ENCODE data around the gene INSR. TPM values are rescaled to one million over a fixed set of nuclear protein-coding genes. Genes with fewer than 3 reads are reported as not detected.

The INSR gene
- total RNA-seq, 1 donor from 2014 or later = 37.5 TPM

DNA sequence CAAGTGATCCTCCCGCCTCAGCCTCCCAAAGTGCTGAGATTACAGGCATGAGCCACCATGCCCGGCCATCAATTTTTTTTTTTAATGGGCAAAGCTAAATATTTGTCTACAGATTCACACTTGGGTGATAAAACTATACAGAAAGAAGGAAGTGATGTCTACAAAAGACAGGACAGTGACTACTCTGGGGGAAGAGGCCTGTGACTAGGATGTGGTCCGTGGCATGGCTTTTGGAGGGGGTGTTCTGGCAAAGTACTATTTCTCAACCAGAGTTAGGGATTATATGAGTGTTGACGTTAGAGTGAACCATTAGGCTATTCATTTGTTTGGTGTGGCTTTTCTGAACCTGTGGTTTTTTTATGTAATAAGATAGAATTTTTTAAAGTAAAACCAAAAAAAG, 42.7 kb downstream of the INSR start:
- H3K9me3 ChIP-seq = no peaks in the 10 kb centered on the region
- H3K4me1 ChIP-seq = no peaks in the 10 kb centered on the region
- no peak overlapping the region for H3K27ac ChIP-seq
- DNase-seq (no peak), ATAC-seq (peak; percentile 37)
- no peaks in the 10 kb centered on the region for H3K27me3 ChIP-seq
- no peaks in the 10 kb centered on the region for H3K36me3 ChIP-seq
- no peak overlapping the region for H3K4me3 ChIP-seq
- intact Hi-C loops (cut with DNase I) = no loop called here
- TF ChIP-seq, protein P1, sequence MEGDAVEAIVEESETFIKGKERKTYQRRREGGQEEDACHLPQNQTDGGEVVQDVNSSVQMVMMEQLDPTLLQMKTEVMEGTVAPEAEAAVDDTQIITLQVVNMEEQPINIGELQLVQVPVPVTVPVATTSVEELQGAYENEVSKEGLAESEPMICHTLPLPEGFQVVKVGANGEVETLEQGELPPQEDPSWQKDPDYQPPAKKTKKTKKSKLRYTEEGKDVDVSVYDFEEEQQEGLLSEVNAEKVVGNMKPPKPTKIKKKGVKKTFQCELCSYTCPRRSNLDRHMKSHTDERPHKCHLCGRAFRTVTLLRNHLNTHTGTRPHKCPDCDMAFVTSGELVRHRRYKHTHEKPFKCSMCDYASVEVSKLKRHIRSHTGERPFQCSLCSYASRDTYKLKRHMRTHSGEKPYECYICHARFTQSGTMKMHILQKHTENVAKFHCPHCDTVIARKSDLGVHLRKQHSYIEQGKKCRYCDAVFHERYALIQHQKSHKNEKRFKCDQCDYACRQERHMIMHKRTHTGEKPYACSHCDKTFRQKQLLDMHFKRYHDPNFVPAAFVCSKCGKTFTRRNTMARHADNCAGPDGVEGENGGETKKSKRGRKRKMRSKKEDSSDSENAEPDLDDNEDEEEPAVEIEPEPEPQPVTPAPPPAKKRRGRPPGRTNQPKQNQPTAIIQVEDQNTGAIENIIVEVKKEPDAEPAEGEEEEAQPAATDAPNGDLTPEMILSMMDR (IDR thresholded peaks at IDR 0.05) = no peak

DNA sequence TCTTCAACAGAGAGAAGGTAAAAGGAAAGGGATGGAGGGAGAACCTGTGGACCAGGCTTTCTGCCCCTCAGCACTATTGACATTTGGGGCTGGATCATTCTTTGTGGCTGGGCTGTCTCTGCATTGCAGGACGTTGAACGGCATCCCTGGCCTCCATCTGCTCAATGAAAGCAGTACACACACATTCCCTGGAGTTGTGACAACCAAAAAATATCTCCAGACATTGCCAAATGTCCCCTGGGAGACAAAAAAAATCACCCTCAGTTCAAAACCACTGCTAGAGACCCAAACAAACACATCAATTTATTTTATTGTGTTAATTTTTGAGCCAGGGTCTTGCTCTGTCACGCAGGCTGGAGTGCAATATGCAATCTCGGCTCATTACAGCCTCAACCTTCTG, 43.3 kb downstream of the INSR start:
- Histone ChIP-seq H3K27me3 (no peaks in the 10 kb centered on the region), H3K27ac (no peak overlapping the region), H3K4me1 (no peaks in the 10 kb centered on the region), H3K9me3 (no peaks in the 10 kb centered on the region), H3K4me3 (no peak overlapping the region), H3K36me3 (no peaks in the 10 kb centered on the region)
- no peak for ATAC-seq
- TF ChIP-seq, protein P1 (IDR thresholded peaks at IDR 0.05) = no peak
- intact Hi-C loops (cut with DNase I) = no loop called here
- DNase-seq = no peak

DNA sequence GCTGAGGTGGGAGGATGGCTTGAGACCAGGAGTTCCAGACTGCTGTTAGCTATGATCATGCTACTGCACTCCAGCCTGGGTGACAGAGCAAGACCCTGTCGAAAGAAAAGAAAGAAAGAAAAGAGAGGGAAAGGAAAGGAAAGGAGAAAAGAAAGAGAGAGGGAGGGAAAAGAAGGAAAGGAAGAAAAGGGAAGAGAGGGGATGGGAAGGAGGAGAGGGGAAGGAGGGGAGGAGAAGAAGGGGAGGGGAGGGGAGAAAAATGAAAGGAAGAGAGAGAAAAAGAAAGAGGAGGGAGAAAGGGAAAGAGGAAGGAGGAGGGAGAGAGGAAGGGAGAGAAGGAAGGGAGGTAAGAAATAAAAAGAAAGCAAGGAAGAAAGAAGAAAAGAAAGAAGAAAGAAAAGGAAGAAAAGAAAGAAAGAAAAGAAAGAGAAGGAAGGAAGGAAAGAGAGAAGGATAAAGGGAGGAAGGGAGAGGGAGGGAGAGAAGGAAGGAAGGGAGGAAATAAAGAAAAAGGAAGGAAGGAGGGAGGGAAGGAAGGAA, 44.1 kb downstream of the INSR start:
- Histone ChIP-seq H3K27me3 (no peaks in the 10 kb centered on the region), H3K9me3 (no peaks in the 10 kb centered on the region), H3K4me1 (no peaks in the 10 kb centered on the region), H3K36me3 (no peaks in the 10 kb centered on the region), H3K27ac (no peak overlapping the region), H3K4me3 (no peak overlapping the region)
- intact Hi-C loops (cut with DNase I) = no loop called here
- DNase-seq = no peak
- TF ChIP-seq, protein P1 (IDR thresholded peaks at IDR 0.05) = no peak
- no peak for ATAC-seq

DNA sequence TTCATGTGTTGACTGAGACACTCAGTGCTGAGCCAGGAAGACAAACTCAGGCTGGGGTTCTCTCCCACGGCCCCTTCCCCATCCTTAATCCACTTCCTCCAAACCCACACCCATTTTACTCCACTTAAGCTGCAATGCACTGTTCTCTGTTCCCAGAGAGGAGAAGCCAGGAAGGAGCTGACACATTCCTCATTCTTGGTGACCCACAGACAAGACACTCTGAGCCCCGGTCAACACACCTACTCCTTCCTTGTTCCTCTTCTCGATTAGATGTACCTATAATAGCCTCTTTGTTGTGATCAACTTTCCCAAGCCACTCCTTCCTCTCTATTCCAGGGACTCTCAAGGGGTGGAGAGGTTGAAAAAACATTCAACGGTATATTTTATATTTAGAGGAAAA, 47.1 kb downstream of the INSR start:
- peak; percentile 36 for ATAC-seq
- Histone ChIP-seq H3K36me3 (no peaks in the 10 kb centered on the region), H3K4me1 (no peaks in the 10 kb centered on the region), H3K27me3 (no peaks in the 10 kb centered on the region), H3K9me3 (no peaks in the 10 kb centered on the region), H3K4me3 (no peak overlapping the region), H3K27ac (no peak overlapping the region)
- intact Hi-C loops (cut with DNase I) = no loop called here
- TF ChIP-seq, protein P1 (IDR thresholded peaks at IDR 0.05) = no peak
- no peak for DNase-seq

- no peak for ATAC-seq
- intact Hi-C loops (cut with DNase I) = no loop called here
- H3K9me3 ChIP-seq = no peaks in the 10 kb centered on the region
- H3K4me1 ChIP-seq = no peaks in the 10 kb centered on the region
- H3K27me3 ChIP-seq = no peaks in the 10 kb centered on the region
- no peak overlapping the region for H3K27ac ChIP-seq
- no peak for DNase-seq
- no peaks in the 10 kb centered on the region for H3K36me3 ChIP-seq
- no peak overlapping the region for H3K4me3 ChIP-seq
- TF ChIP-seq, protein P1 (IDR thresholded peaks at IDR 0.05) = no peak
These were observed 47.6 kb downstream of the INSR start for GRCh38 chr19:7246601-7247000.
